HG03432 (cell line): ENCODE results near the gene FAR1.
"Not testable (repeated sequence)": the region's sequence is repeated elsewhere in the genome, so short reads cannot be mapped to it uniquely, and the experiment has no call there.

ENCODE experiments used
- ATAC-seq: cut with Tn5 transposase; IDR thresholded peaks from one replicate; pipeline ENCODE4 v1.9.1; 2021; ENCODE audit warnings: mild to moderate bottlenecking, moderate library complexity; ENCODE audit not compliant: unreplicated experiment

Gene FAR1

GRCh38 chr11:13702071-13702470, 33.6 kb downstream of the FAR1 start:
- no peak for ATAC-seq

- ATAC-seq: no peak
These were observed 37.2 kb downstream of the FAR1 start for GRCh38 chr11:13705710-13706109.

- no peak for ATAC-seq
These were observed 45.5 kb downstream of the FAR1 start for GRCh38 chr11:13713982-13714381.

GRCh38 chr11:13717331-13717730, 48.9 kb downstream of the FAR1 start:
- no peak for ATAC-seq

GRCh38 chr11:13718394-13718793, 49.9 kb downstream of the FAR1 start:
- ATAC-seq: no peak

- ATAC-seq: no peak
These were observed 52.5 kb downstream of the FAR1 start for GRCh38 chr11:13720940-13721339.

GRCh38 chr11:13721760-13722159, 53.3 kb downstream of the FAR1 start:
- ATAC-seq: no peak

- ATAC-seq: no peak
These were observed 58.0 kb downstream of the FAR1 start for GRCh38 chr11:13726456-13726855.

GRCh38 chr11:13728076-13728475, 59.6 kb downstream of the FAR1 start:
- ATAC-seq: no peak

- no peak for ATAC-seq
These were observed 66.1 kb downstream of the FAR1 start for GRCh38 chr11:13734530-13734929.

- ATAC-seq: no peak
These were observed 76.7 kb downstream of the FAR1 start for GRCh38 chr11:13745165-13745564.

GRCh38 chr11:13753316-13753715, 84.8 kb downstream of the FAR1 start:
- ATAC-seq: not testable (repeated sequence)

- no peak for ATAC-seq
These were observed 90.6 kb downstream of the FAR1 start for GRCh38 chr11:13759050-13759449.

- no peak for ATAC-seq
These were observed 91.6 kb downstream of the FAR1 start for GRCh38 chr11:13760115-13760514.

- no peak for ATAC-seq
These were observed 92.8 kb downstream of the FAR1 start for GRCh38 chr11:13761250-13761649.

- ATAC-seq: no peak
These were observed 93.2 kb downstream of the FAR1 start for GRCh38 chr11:13761716-13762115.

- no peak for ATAC-seq
These were observed 94.2 kb downstream of the FAR1 start for GRCh38 chr11:13762718-13763117.

GRCh38 chr11:13763341-13763740, 94.9 kb downstream of the FAR1 start:
- ATAC-seq: no peak

- no peak for ATAC-seq
These were observed 97.4 kb downstream of the FAR1 start for GRCh38 chr11:13765886-13766285.

- ATAC-seq: no peak
These were observed 99.0 kb downstream of the FAR1 start for GRCh38 chr11:13767471-13767870.

GRCh38 chr11:13769188-13769587, 100.7 kb downstream of the FAR1 start:
- no peak for ATAC-seq

- ATAC-seq: no peak
These were observed 102.7 kb downstream of the FAR1 start for GRCh38 chr11:13771151-13771550.

GRCh38 chr11:13772223-13773046, 104.0 kb downstream of the FAR1 start:
- peak; percentile 72 for ATAC-seq
